MCF 10A (cell line): ENCODE measurements around the gene CALML3. TPM values are rescaled to one million over a fixed set of nuclear protein-coding genes. Genes with fewer than 3 reads are reported as not detected.

Experiments used
- BruUV-seq: library from RNA; stranded (reverse); fragments of 400-500 nt; replicated peaks from 2 replicates; lab custom pipeline; 2021; lab: Mats Ljungman, UMichigan
- CTCF ChIA-PET: fragments of 300-600 bp; sonication (Branson Sonifier 250); formaldehyde crosslinking; extraction: SDS; loops from one replicate; lab custom pipeline; 2021; ENCODE audit warnings: antibody characterized with exemption, inconsistent platforms; lab: Yijun Ruan, JAX
- POLR2A ChIA-PET: fragments of 300-600, 350-650 bp; sonication (Branson Sonifier 250); formaldehyde crosslinking; extraction: SDS; loops from one replicate; lab custom pipeline; 2020; ENCODE audit warnings: antibody characterized with exemption, inconsistent platforms; lab: Yijun Ruan, JAX
- DNase-seq: peaks from one replicate; pipeline ENCODE4 v3.0.0-alpha.2; 2018; ENCODE audit not compliant: unreplicated experiment
- H3K27ac Mint-ChIP-seq: one replicate; pipeline ENCODE4 v1.8.0; 2022; ENCODE audit warnings: mild to moderate bottlenecking, low read depth, mixed read lengths; ENCODE audit not compliant: unreplicated experiment
- H3K27me3 Mint-ChIP-seq: one replicate; pipeline ENCODE4 v1.8.0; 2022; ENCODE audit warnings: mixed read lengths; ENCODE audit not compliant: insufficient read depth, unreplicated experiment
- H3K36me3 Mint-ChIP-seq: one replicate; pipeline ENCODE4 v1.8.0; 2022; ENCODE audit warnings: mild to moderate bottlenecking, moderate library complexity, mixed read lengths; ENCODE audit not compliant: insufficient read depth, unreplicated experiment
- H3K4me1 Mint-ChIP-seq: one replicate; pipeline ENCODE4 v1.8.0; 2022; ENCODE audit warnings: mixed read lengths; ENCODE audit not compliant: insufficient read depth, unreplicated experiment
- H3K4me3 Mint-ChIP-seq: one replicate; pipeline ENCODE4 v1.8.0; 2022; ENCODE audit warnings: mild to moderate bottlenecking, moderate library complexity, mixed read lengths; ENCODE audit not compliant: unreplicated experiment
- H3K9me3 Mint-ChIP-seq: one replicate; pipeline ENCODE4 v1.8.0; 2022; ENCODE audit warnings: mixed read lengths; ENCODE audit not compliant: unreplicated experiment
- intact Hi-C: fragments of 100-400 bp; cut with micrococcal nuclease; formaldehyde crosslinking; loops from 2 replicates; pipeline ENCODE4 v1.14.1; 2022
- total RNA-seq: library from RNA; stranded (reverse); gene quantifications from 2 replicates; pipeline ENCODE4 v1.2.3, GENCODE V29; 2022
- TF ChIP-seq, protein P1 (sequence below): fragments of 200-600 bp; IDR thresholded peaks from one replicate; pipeline ENCODE4 v1.8.0; 2022; ENCODE audit warnings: antibody characterized with exemption, mild to moderate bottlenecking; ENCODE audit not compliant: unreplicated experiment

Gene CALML3
- total RNA-seq, 1 experiment from 2014 or later = 0.75 TPM

DNA sequence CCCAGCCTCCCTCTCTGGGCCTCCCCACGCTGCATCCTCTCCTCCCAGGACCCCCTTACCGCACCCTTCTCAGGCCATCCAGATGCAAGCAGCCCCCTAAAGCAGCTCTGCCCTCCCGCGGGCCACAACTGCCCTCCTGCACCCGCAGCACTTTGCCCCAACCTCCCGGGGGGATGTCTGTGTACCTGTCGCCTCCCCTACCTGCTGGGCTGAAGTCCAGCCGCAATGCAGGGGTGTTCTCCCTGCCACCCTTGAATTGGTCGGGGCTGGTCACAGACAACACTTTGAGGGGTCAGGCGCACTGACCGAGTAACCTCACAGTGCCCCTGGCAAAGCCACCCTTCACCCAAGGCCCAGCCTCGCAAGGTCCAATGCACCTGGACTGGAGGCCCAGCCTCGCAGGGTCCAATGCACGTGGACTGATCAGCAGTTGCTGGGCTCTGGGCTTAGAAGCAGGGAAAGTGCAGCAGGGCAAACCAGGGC is 17.1 kb upstream of the CALML3 start:
- peaks cover 8% of the 10 kb centered on the region for H3K4me1 Mint-ChIP-seq
- CTCF ChIA-PET = interaction anchor here (1.3 to 1.5 kb wide), 2 partner anchors 16 to 115 kb away, joined by 3 to 5 read pairs; no protein-coding TSS in a partner anchor
- H3K9me3 Mint-ChIP-seq = no peaks in the 10 kb centered on the region
- POLR2A ChIA-PET = no interaction called here
- no peaks in the 10 kb centered on the region for H3K36me3 Mint-ChIP-seq
- H3K4me3 Mint-ChIP-seq = no peak overlapping the region
- no TSS peak for BruUV-seq
- intact Hi-C loops = no loop called here
- TF ChIP-seq, protein P1, sequence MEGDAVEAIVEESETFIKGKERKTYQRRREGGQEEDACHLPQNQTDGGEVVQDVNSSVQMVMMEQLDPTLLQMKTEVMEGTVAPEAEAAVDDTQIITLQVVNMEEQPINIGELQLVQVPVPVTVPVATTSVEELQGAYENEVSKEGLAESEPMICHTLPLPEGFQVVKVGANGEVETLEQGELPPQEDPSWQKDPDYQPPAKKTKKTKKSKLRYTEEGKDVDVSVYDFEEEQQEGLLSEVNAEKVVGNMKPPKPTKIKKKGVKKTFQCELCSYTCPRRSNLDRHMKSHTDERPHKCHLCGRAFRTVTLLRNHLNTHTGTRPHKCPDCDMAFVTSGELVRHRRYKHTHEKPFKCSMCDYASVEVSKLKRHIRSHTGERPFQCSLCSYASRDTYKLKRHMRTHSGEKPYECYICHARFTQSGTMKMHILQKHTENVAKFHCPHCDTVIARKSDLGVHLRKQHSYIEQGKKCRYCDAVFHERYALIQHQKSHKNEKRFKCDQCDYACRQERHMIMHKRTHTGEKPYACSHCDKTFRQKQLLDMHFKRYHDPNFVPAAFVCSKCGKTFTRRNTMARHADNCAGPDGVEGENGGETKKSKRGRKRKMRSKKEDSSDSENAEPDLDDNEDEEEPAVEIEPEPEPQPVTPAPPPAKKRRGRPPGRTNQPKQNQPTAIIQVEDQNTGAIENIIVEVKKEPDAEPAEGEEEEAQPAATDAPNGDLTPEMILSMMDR = no peak
- no peak overlapping the region for H3K27ac Mint-ChIP-seq
- no peaks in the 10 kb centered on the region for H3K27me3 Mint-ChIP-seq
- DNase-seq = no peak

DNA sequence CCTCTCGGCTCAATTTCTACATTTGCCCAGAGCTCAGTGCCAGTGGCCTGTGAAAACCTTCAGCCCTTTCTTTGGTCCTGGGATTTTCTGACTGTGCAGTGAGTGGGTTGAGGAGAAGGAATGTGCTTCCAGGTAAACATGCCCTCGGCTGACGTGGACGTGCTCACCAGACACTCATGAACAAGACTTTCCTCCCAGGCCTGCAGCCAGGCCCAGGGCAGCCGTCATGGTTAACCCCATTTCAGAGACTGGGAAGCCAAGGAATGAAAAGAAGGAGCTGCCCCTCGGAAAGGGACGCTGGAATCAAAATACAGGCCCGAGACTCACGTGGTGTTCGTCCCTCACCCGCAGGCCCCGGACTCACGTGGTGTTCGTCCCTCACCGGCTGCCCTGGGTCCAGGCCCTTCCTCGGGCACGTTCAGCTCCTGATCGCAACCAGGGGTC is 16.6 kb upstream of the CALML3 start:
- ChIA-PET CTCF (interaction anchor here (0.9 to 1.5 kb wide), 3 partner anchors 16 to 121 kb away, joined by 3 to 5 read pairs (median 4); no protein-coding TSS in a partner anchor), POLR2A (interaction anchor here (1.6 kb wide), 1 partner anchor 31 kb away, joined by 3 read pairs; no protein-coding TSS in a partner anchor)
- H3K27me3 Mint-ChIP-seq = no peaks in the 10 kb centered on the region
- no peaks in the 10 kb centered on the region for H3K36me3 Mint-ChIP-seq
- intact Hi-C loops = no loop called here
- no peak overlapping the region for H3K27ac Mint-ChIP-seq
- no peaks in the 10 kb centered on the region for H3K9me3 Mint-ChIP-seq
- peaks cover 8% of the 10 kb centered on the region for H3K4me1 Mint-ChIP-seq
- no TSS peak for BruUV-seq
- DNase-seq = no peak
- TF ChIP-seq, protein P1 = no peak
- H3K4me3 Mint-ChIP-seq = no peak overlapping the region

DNA sequence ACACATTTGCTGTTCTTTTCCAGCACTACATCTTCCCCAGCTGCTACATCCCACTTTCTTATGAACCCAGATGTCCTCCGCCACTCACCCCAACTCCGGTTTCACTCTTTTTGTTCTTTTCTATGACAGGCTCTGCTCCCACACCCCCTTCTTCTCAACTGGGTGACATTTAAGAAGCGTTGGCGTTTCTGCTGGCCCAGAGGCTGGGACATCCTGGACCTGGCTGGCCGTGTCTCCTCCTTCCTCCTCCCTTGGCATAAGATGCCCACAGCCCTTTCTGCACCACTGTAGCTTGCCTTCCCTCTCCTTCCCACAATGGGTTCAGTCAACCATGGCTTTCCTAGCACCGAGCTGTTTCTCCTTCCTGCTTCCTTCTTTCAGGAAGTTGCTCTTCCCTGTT is 16.0 kb upstream of the CALML3 start:
- no peak overlapping the region for H3K4me3 Mint-ChIP-seq
- H3K27ac Mint-ChIP-seq = no peak overlapping the region
- DNase-seq = no peak
- BruUV-seq = no TSS peak
- intact Hi-C loops = no loop called here
- POLR2A ChIA-PET = interaction anchor here (1.6 kb wide), 1 partner anchor 30 kb away, joined by 3 read pairs; no protein-coding TSS in a partner anchor
- H3K36me3 Mint-ChIP-seq = no peaks in the 10 kb centered on the region
- no peaks in the 10 kb centered on the region for H3K27me3 Mint-ChIP-seq
- CTCF ChIA-PET = interaction anchor here (0.9 to 1.5 kb wide), 2 partner anchors 114 to 120 kb away, joined by 4 to 5 read pairs; no protein-coding TSS in a partner anchor
- TF ChIP-seq, protein P1 = no peak
- no peaks in the 10 kb centered on the region for H3K9me3 Mint-ChIP-seq
- peaks cover 8% of the 10 kb centered on the region for H3K4me1 Mint-ChIP-seq

DNA sequence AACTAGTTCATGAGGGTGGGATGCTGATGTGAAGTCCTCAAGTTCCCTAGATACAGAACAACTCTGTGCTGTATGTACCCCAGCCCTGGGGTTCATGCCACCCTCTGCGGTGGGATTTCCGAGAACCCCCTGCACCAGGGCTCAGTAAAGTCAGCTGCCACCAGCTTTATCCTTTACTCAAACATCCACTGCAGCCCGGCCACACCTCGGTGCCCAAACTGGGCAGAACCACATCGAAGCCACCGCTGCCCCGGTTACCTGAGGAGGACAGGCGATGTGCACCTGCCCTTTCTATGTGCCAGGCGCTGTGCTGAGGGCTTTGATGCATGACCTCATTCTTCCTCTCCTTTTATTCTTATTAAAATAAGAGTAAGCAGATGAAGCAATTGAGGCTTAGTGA is 15.5 kb upstream of the CALML3 start:
- intact Hi-C loops = no loop called here
- Mint-ChIP-seq H3K27me3 (no peaks in the 10 kb centered on the region), H3K4me1 (peaks cover 8% of the 10 kb centered on the region), H3K36me3 (no peaks in the 10 kb centered on the region), H3K9me3 (no peaks in the 10 kb centered on the region), H3K4me3 (no peak overlapping the region), H3K27ac (no peak overlapping the region)
- no TSS peak for BruUV-seq
- no peak for DNase-seq
- CTCF ChIA-PET = interaction anchor here (0.9 to 1.5 kb wide), 2 partner anchors 113 to 120 kb away, joined by 4 to 5 read pairs; no protein-coding TSS in a partner anchor
- TF ChIP-seq, protein P1 = no peak
- POLR2A ChIA-PET = interaction anchor here (1.6 kb wide), 1 partner anchor 29 kb away, joined by 3 read pairs; no protein-coding TSS in a partner anchor
